Muscle of leg (tissue), 11 donors: ENCODE data around the gene FAAP100. TPM values are rescaled to one million over a fixed set of nuclear protein-coding genes. Genes with fewer than 3 reads are reported as not detected.

ENCODE experiments used
- DNase-seq: peaks from one replicate; pipeline ENCODE4 v3.0.0; 2013
- H3K27ac ChIP-seq: one replicate; pipeline ENCODE4 v1.5.1; 2013; ENCODE audit warnings: mild to moderate bottlenecking, low read length, control low read depth
- H3K27me3 ChIP-seq: one replicate; pipeline ENCODE4 v1.6.1; 2013; ENCODE audit warnings: low read length; ENCODE audit not compliant: control insufficient read depth, insufficient read depth
- H3K36me3 ChIP-seq: one replicate; pipeline ENCODE4 v1.6.1; 2013; ENCODE audit warnings: low read length; ENCODE audit not compliant: control insufficient read depth, insufficient read depth
- H3K4me1 ChIP-seq: one replicate; pipeline ENCODE4 v1.6.1; 2013; ENCODE audit warnings: low read length; ENCODE audit not compliant: control insufficient read depth, insufficient read depth
- H3K4me3 ChIP-seq: one replicate; pipeline ENCODE4 v1.5.1; 2013; ENCODE audit warnings: low read length, control low read depth
- H3K9me3 ChIP-seq: replicated peaks from 2 replicates; pipeline ENCODE4 v1.6.1; 2013; ENCODE audit warnings: low read depth, low read length; ENCODE audit not compliant: control insufficient read depth
- WGBS: methylation state at CpG from one replicate; pipeline ENCODE4 v1.1.5; 2013; ENCODE audit warnings: missing lambda C conversion rate; ENCODE audit not compliant: insufficient coverage; 5-methylcytosine and 5-hydroxymethylcytosine counted together
- polyA plus RNA-seq, 8 donors: library from polyadenylated mRNA; unstranded; fragments of 120-200 nt; gene quantifications; one replicate each; pipeline versions ENCODE4 v1.2.1 to v1.2.3, GENCODE V29; 2013; ENCODE audit warnings: inconsistent platforms in 1 of 8, low replicate concordance in 1 of 8; ENCODE audit not compliant: insufficient read length in 8 of 8, insufficient read depth in 1 of 8
- total RNA-seq: library from RNA; stranded (reverse); fragments of 120-200 nt; gene quantifications from one replicate; pipeline ENCODE4 v1.2.4, GENCODE V29; 2013

Gene FAAP100
- total and polyA plus RNA-seq, 9 donors: 12.9 to 25.9 (median 20.4) TPM

DNA sequence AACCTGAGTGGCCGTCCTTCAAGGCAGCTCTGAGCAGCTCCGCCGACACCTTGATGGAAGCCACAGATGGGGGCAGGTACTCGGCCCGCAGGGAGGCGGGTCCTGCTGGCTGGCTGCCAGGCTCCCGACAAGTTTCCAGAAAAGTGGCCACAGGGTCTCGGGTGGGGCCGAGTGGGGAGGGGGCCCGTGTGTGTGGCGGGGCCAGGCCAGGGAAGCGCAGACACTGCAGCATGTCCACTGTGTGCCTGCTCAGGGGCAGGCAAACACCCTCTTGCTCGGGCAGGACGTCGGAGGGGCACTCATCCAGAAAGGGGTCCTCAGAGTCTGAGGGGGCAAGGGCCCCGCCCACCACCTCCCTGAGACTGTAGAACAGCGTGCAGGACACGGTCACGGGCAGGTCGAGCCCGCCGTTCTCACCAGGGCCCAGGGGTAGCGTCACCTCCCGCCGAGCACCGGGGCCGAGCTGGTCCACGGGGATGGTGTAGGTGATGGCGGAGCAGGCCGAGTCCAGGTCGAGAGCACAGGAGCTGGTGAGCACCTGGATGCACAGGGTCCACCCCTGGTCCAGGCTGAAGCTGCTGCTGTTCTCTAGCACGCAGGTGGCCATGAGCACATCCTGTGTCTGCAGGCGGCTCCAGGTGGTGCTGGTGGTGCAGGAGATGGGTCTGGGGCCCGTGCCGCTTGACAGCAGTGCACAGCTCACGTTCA is 5.1 kb downstream of the FAAP100 start:
- WGBS: 81% methylated on average over 36 of the region's 36 CpGs
- no peaks in the 10 kb centered on the region for H3K9me3 ChIP-seq
- H3K36me3 ChIP-seq: peaks cover 84% of the 10 kb centered on the region
- peaks cover 13% of the 10 kb centered on the region for H3K4me1 ChIP-seq
- no peak overlapping the region for H3K4me3 ChIP-seq
- no peak for DNase-seq
- no peaks in the 10 kb centered on the region for H3K27me3 ChIP-seq
- H3K27ac ChIP-seq: no peak overlapping the region

DNA sequence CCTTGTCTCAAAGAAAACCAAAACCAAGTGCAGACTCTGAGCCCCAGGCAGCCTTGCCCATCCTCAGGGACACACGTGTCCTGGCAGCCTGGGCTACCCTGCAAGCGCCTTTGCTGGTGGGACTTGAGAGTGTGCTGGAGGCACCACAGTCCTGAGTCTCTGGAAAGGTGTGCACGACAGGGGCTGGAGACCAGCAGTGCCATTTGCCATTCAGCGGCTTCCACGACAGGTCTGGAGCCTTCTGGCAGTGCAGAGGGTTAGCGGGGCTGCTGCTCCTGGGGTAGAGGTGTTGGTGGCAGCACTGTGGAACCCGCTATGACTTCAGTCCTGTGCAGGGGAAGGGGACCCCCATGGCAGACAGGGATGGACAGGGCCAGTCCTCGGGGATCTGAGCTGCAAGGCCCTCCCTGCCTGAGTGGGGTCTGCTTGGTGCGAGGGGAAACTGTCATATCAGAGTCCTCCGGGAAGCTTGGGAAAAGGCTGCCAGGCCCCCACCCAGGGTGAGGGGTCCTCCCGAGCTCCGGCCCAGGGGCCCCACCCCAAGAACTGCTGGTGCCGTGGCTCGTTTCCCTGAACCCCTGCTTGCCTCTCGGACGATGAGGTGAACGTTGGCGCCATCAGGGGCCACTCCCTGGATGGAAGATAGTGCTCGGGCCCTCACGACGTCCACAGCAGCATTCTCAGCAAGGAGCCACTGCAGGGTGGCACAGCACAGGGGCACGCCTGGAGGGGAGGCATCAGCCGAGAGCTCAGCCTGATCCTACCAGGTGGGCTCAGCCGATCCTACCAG is 6.8 kb downstream of the FAAP100 start:
- 83% methylated on average over 23 of the region's 24 CpGs for WGBS
- no peaks in the 10 kb centered on the region for H3K9me3 ChIP-seq
- H3K36me3 ChIP-seq: peaks cover 94% of the 10 kb centered on the region
- no peak overlapping the region for H3K4me3 ChIP-seq
- no peaks in the 10 kb centered on the region for H3K27me3 ChIP-seq
- H3K4me1 ChIP-seq: no peaks in the 10 kb centered on the region
- no peak for DNase-seq
- no peak overlapping the region for H3K27ac ChIP-seq

DNA sequence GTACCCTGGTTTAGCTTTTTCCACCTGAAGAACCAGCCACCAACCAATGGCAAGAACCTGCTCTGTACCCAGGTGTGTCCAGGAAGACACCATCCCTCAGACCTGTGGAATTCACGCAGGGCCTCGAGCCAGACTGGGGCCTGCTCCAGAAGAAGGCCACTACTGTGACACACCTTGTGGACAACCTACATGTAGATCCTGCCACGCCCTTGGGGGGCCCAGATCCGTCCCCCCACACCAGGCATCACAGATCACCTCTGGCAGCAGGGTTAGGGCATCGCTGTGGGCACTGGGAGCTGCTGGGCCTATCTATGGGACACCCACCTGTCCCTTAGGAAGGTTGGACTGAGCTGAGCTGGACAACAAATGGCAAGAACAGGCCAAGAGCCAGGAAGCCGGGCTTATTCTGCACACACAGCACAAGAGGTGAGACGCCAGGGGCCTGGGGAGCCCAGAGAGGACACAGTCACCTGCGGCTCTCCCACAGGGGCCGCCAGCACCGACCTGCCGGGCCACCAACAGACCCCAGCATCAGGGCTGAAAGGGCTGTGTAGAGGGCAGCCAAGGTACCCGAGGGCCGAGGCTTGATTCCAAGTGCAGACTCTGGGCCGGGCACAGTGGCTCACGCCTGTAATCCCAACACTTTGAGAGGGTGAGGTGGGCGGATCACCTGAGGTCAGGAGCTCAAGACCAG is 7.7 kb downstream of the FAAP100 start:
- Histone ChIP-seq H3K36me3 (peaks cover 93% of the 10 kb centered on the region), H3K9me3 (no peaks in the 10 kb centered on the region), H3K4me1 (no peaks in the 10 kb centered on the region), H3K4me3 (no peak overlapping the region), H3K27me3 (no peaks in the 10 kb centered on the region), H3K27ac (no peak overlapping the region)
- 86% methylated on average over 10 of the region's 16 CpGs for WGBS
- DNase-seq: no peak

DNA sequence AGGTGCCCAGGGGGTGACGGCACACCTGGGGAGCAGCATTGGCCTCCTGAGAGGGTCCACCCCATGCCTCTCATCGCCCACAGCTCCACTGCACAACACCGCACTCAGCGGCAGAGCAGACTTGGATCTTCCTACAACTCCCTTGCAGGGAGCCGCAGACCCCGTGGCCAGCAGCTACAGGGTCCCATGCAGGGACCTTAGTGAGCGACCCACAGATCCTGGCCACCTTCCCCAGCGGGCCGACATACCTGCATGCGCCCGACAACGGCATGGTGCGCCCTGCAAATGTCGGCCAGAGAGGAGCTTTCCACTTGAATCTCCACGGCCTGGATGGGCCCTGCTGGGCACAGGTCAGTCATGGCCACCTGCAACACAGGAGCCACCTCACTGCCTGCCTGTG is 8.4 kb downstream of the FAAP100 start:
- no peak for DNase-seq
- Histone ChIP-seq H3K4me1 (peaks cover 2% of the 10 kb centered on the region), H3K4me3 (no peak overlapping the region), H3K27me3 (no peaks in the 10 kb centered on the region), H3K27ac (no peak overlapping the region), H3K9me3 (no peaks in the 10 kb centered on the region), H3K36me3 (peaks cover 94% of the 10 kb centered on the region)
- 98% methylated on average over 13 of the region's 15 CpGs for WGBS

DNA sequence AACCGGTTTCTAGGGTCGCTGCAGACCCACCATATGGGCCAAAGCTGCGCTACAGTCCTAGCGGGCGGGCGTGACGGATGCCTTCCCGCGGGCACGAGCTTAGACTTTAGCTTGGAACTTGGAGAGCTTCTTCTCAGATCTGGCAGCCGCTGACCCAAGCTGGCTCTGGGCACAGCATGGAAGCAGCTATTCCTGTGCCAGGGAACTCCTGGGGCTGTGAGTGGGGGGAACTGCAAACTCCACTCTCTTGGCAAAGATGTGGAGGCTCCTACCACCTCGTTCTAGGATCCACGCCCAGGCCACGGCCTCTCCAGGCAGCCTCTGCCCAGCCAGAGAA is 8.8 kb downstream of the FAAP100 start:
- DNase-seq: no peak
- WGBS: 91% methylated on average over 11 of the region's 14 CpGs
- no peaks in the 10 kb centered on the region for H3K9me3 ChIP-seq
- no peaks in the 10 kb centered on the region for H3K27me3 ChIP-seq
- H3K4me3 ChIP-seq: no peak overlapping the region
- H3K4me1 ChIP-seq: peaks cover 7% of the 10 kb centered on the region
- H3K36me3 ChIP-seq: peaks cover 91% of the 10 kb centered on the region
- H3K27ac ChIP-seq: no peak overlapping the region

DNA sequence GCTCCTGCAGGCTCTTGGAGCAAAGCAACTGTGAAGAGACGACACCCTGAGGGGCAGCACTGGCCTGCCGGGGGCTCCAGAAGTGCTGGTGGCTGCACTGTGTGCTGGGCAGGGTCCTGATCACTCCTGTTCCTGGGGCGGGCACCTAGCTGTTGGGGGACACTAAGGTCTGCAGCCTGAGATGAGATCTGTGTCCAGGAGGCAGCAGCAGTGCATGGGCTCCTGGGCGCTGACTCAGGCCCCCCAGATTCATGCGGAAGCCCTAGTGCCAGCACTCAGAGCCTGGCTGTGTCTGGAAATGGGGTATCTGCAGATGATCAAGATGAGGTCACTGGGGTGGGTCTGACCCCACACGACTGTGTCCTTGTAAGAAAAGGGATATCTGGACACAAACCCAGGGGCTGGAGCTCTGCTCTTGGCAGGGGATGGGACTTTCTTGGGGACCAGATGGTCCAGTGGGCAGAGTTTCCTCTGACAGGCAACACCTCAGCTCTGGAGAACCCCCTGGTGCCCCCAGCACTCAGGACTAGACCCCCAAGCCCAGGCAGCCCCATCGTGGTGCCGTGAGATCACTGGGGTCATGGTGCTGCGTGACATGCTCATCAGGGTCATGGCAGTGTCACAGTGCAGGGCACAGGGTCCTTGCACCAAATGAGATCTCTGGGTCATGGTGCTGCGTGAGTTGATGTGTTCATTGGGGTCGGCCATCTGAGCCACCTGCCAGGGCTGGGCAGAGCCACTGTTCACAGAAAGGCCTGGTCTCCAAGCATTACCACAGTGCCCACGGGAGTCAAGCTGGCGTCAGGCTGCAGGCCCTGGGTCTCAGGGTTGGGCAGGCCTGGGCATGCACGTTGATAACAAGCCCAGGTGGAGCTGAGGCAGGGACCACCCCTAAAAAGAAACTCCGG is 9.5 kb downstream of the FAAP100 start:
- H3K9me3 ChIP-seq: no peaks in the 10 kb centered on the region
- peaks cover 3% of the 10 kb centered on the region for H3K27me3 ChIP-seq
- peaks cover 13% of the 10 kb centered on the region for H3K4me1 ChIP-seq
- H3K27ac ChIP-seq: no peak overlapping the region
- DNase-seq: no peak
- no peak overlapping the region for H3K4me3 ChIP-seq
- H3K36me3 ChIP-seq: peaks cover 85% of the 10 kb centered on the region
- 88% methylated on average over 14 of the region's 15 CpGs for WGBS

DNA sequence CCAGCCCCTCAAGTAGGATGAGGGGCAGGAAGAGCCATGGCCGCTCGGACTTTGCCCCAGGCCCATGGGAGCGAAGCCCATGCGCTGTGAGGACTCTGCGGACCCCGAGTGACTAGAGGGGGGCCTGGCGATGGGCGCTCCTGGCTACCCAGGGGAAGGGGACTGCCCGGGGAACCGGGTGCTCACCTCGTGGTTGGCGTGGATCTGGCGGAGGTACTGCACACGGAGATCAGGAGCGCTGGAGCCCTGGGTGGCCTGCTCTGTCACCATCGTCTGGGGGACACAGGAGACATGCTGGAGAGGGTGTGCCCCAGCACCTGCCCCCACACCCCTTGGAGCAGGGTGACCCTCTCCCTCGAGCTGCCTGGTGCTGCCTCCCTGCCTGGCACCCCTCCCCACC is 11.0 kb downstream of the FAAP100 start:
- WGBS: 95% methylated on average over 16 of the region's 17 CpGs
- peaks cover 69% of the 10 kb centered on the region for H3K36me3 ChIP-seq
- H3K27ac ChIP-seq: no peak overlapping the region
- no peak for DNase-seq
- H3K4me3 ChIP-seq: no peak overlapping the region
- no peaks in the 10 kb centered on the region for H3K9me3 ChIP-seq
- H3K4me1 ChIP-seq: peaks cover 26% of the 10 kb centered on the region
- H3K27me3 ChIP-seq: peaks cover 19% of the 10 kb centered on the region

DNA sequence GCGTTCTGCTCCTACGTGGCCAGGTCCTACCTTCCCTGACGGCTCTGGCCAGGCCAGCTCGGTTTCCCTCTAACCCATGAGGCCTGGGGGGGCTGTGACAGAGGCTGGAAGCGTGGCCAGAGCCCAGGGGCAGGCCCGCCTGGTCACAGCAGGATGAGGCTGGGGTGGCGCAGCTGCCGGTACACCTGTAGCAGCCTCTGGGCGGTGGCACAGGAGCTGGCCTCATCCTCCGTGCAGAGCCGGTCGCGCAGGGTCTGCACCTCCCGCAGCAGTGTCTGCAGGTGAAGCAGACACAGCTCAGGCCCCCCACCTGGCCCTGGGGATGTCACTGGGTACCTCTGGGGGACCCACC is 11.5 kb downstream of the FAAP100 start:
- WGBS: 86% methylated on average over 14 of the region's 14 CpGs
- H3K9me3 ChIP-seq: no peaks in the 10 kb centered on the region
- peaks cover 23% of the 10 kb centered on the region for H3K27me3 ChIP-seq
- H3K36me3 ChIP-seq: peaks cover 64% of the 10 kb centered on the region
- no peak overlapping the region for H3K4me3 ChIP-seq
- peaks cover 26% of the 10 kb centered on the region for H3K4me1 ChIP-seq
- DNase-seq: no peak
- no peak overlapping the region for H3K27ac ChIP-seq

DNA sequence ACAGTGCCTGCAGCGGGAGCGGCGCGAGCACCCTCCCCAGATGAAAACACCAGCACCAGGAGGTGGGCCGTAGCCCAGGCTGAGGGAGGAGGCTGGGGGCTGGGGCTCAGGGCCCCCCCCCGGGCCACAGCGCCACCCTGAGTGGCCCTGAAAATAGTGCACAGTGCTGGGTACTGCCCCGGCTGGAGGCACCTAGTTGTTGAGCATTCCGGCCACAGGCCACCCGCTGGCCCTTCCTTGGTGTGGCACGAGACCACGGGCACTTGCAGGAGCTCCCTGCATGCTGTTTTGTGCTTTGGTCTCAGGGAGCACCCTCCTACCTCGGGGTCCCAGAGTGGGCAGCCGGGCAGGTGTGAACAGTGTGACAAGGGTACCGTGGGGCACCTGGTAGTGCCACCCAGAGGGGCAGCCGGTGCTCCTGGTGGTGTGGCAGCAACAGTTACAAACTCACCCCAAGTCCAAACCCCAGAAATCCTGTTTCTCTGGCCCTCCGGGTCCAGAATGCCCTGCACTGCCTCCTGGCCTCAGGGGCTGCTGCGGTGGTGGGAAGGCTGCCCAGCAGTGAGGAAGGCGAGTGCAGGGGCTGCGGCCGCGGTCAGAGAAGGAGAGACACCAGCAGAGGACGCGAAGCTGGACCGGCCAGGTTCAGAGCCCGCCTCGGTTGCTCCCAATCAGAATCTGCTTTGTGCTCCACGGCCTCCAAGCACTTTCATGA is 12.0 kb downstream of the FAAP100 start:
- no peak overlapping the region for H3K27ac ChIP-seq
- H3K4me3 ChIP-seq: no peak overlapping the region
- 88% methylated on average over 27 of the region's 28 CpGs for WGBS
- DNase-seq: no peak
- H3K9me3 ChIP-seq: no peaks in the 10 kb centered on the region
- peaks cover 24% of the 10 kb centered on the region for H3K27me3 ChIP-seq
- peaks cover 59% of the 10 kb centered on the region for H3K36me3 ChIP-seq
- H3K4me1 ChIP-seq: peaks cover 26% of the 10 kb centered on the region
